ENCODE results near the gene LYPD6B.

The LYPD6B gene

GRCh38 chr2:149042881-149043280 is 4.4 kb downstream of the LYPD6B start:
- H3K27me3 Mint-ChIP-seq, result peaks cover 54% of the 10 kb centered on the region
- H3K27ac Mint-ChIP-seq, result no peak overlapping the region
- peaks cover 18% of the 10 kb centered on the region for H3K9me3 Mint-ChIP-seq
- no peak overlapping the region for H3K4me3 Mint-ChIP-seq
- H3K4me1 Mint-ChIP-seq (ENCODE audit: low read depth), result no peaks in the 10 kb centered on the region
- no peaks in the 10 kb centered on the region for H3K36me3 Mint-ChIP-seq (ENCODE audit: low read depth)

- Mint-ChIP-seq H3K36me3 (ENCODE audit: low read depth) (no peaks in the 10 kb centered on the region), H3K4me1 (ENCODE audit: low read depth) (no peaks in the 10 kb centered on the region), H3K27me3 (peaks cover 53% of the 10 kb centered on the region), H3K9me3 (peaks cover 26% of the 10 kb centered on the region), H3K27ac (no peak overlapping the region), H3K4me3 (no peak overlapping the region)
Observed at GRCh38 chr2:149044500-149044899, 6.0 kb downstream of the LYPD6B start.

DNA sequence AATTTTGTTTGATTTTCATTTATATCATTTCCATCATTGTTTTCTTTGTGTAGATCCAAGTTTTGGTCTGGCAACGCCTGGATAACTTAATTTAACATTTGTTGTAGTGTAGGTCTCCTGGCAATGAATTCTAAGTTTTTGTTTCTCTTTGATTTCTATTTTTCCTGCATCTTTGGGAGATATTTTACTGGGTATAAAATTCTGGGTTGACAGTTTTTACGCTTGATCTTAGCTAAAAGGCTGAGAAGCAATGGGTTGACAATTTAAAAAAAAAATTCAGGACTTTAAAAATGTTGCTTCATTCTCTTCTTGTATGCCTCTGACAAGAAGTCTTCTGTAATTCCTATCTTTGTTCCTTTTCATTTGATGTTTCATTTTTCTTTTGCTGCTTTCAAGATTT is 8.6 kb downstream of the LYPD6B start:
- Mint-ChIP-seq H3K27ac (no peak overlapping the region), H3K9me3 (peaks cover 26% of the 10 kb centered on the region), H3K36me3 (ENCODE audit: low read depth) (no peaks in the 10 kb centered on the region), H3K4me1 (ENCODE audit: low read depth) (no peaks in the 10 kb centered on the region), H3K27me3 (peaks cover 31% of the 10 kb centered on the region), H3K4me3 (no peak overlapping the region)

- Mint-ChIP-seq H3K9me3 (peaks cover 26% of the 10 kb centered on the region), H3K27me3 (peaks cover 26% of the 10 kb centered on the region), H3K4me3 (no peak overlapping the region), H3K36me3 (ENCODE audit: low read depth) (no peaks in the 10 kb centered on the region), H3K27ac (no peak overlapping the region), H3K4me1 (ENCODE audit: low read depth) (no peaks in the 10 kb centered on the region)
Observed at GRCh38 chr2:149049142-149049541, 10.6 kb downstream of the LYPD6B start.

- no peaks in the 10 kb centered on the region for H3K4me1 Mint-ChIP-seq (ENCODE audit: low read depth)
- no peak overlapping the region for H3K27ac Mint-ChIP-seq
- peaks cover 30% of the 10 kb centered on the region for H3K27me3 Mint-ChIP-seq
- peaks cover 26% of the 10 kb centered on the region for H3K9me3 Mint-ChIP-seq
- H3K4me3 Mint-ChIP-seq, result no peak overlapping the region
- H3K36me3 Mint-ChIP-seq (ENCODE audit: low read depth), result no peaks in the 10 kb centered on the region
Observed at GRCh38 chr2:149050188-149050587, 11.7 kb downstream of the LYPD6B start.

GRCh38 chr2:149055751-149056150 is 17.3 kb downstream of the LYPD6B start:
- H3K9me3 Mint-ChIP-seq, result no peaks in the 10 kb centered on the region
- H3K36me3 Mint-ChIP-seq (ENCODE audit: low read depth), result no peaks in the 10 kb centered on the region
- H3K4me1 Mint-ChIP-seq (ENCODE audit: low read depth), result no peaks in the 10 kb centered on the region
- H3K27ac Mint-ChIP-seq, result no peak overlapping the region
- H3K4me3 Mint-ChIP-seq, result no peak overlapping the region
- peaks cover 15% of the 10 kb centered on the region for H3K27me3 Mint-ChIP-seq

- no peak overlapping the region for H3K4me3 Mint-ChIP-seq
- peaks cover 15% of the 10 kb centered on the region for H3K27me3 Mint-ChIP-seq
- H3K36me3 Mint-ChIP-seq (ENCODE audit: low read depth), result no peaks in the 10 kb centered on the region
- no peaks in the 10 kb centered on the region for H3K9me3 Mint-ChIP-seq
- no peaks in the 10 kb centered on the region for H3K4me1 Mint-ChIP-seq (ENCODE audit: low read depth)
- no peak overlapping the region for H3K27ac Mint-ChIP-seq
Observed at GRCh38 chr2:149056541-149057255, 18.2 kb downstream of the LYPD6B start.

- Mint-ChIP-seq H3K27me3 (peaks cover 15% of the 10 kb centered on the region), H3K27ac (no peak overlapping the region), H3K4me1 (ENCODE audit: low read depth) (no peaks in the 10 kb centered on the region), H3K36me3 (ENCODE audit: low read depth) (no peaks in the 10 kb centered on the region), H3K9me3 (no peaks in the 10 kb centered on the region), H3K4me3 (no peak overlapping the region)
Observed at GRCh38 chr2:149057401-149057800, 18.9 kb downstream of the LYPD6B start.

DNA sequence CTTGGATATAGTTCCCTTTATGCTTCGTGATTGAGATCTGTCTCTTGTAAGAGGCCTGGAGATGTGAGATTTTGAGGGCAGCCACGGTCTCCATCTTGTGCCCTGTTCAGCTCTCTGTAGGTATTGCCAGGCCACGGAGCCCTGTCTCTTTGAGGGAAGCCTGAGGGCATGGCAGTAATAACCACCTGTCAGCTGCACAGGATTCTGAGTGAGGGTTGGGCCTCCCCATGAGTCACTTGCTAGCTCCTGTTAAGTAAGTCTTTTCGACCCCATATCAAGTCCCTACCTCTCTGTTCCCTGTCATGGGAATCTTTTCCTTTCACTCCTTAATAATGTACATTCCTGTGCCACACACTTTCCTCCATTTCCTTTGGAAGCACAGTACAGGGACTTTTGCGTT is 20.4 kb downstream of the LYPD6B start:
- Mint-ChIP-seq H3K27ac (no peak overlapping the region), H3K9me3 (no peaks in the 10 kb centered on the region), H3K36me3 (ENCODE audit: low read depth) (no peaks in the 10 kb centered on the region), H3K4me1 (ENCODE audit: low read depth) (no peaks in the 10 kb centered on the region), H3K4me3 (no peak overlapping the region), H3K27me3 (peaks cover 15% of the 10 kb centered on the region)

GRCh38 chr2:149059822-149060221 is 21.3 kb downstream of the LYPD6B start:
- Mint-ChIP-seq H3K36me3 (ENCODE audit: low read depth) (no peaks in the 10 kb centered on the region), H3K4me1 (ENCODE audit: low read depth) (no peaks in the 10 kb centered on the region), H3K27ac (no peak overlapping the region)

GRCh38 chr2:149061133-149061745 is 22.7 kb downstream of the LYPD6B start:
- Mint-ChIP-seq H3K27me3 (peaks cover 7% of the 10 kb centered on the region), H3K36me3 (ENCODE audit: low read depth) (no peaks in the 10 kb centered on the region), H3K4me3 (no peak overlapping the region)

More at GRCh38 chr2:149059822-149060221, 21.3 kb downstream of the LYPD6B start:
- peaks cover 9% of the 10 kb centered on the region for H3K27me3 Mint-ChIP-seq
- no peaks in the 10 kb centered on the region for H3K9me3 Mint-ChIP-seq
- H3K4me3 Mint-ChIP-seq, result no peak overlapping the region

DNA sequence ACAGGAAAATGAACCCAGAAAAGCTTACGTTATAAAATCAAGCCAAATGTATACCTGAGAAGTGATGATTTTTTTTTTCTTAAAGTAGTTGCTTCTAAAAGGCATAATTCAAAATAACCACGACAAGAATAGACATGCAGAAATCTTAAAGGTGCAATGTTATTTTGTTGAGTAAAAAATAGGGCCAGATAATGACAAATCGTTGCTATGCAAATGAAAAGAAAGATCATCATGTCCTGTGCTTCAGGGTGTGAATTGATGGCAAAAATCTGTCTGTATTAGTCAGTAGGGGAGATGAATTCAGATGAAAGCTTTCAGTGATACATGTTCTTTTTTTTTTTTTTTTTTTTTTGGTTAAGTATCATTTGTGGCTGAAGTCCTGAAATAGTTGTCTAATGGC is 24.0 kb downstream of the LYPD6B start:
- Mint-ChIP-seq H3K4me3 (no peak overlapping the region), H3K9me3 (peaks cover 5% of the 10 kb centered on the region), H3K27me3 (peaks cover 5% of the 10 kb centered on the region), H3K4me1 (ENCODE audit: low read depth) (no peaks in the 10 kb centered on the region), H3K27ac (no peak overlapping the region), H3K36me3 (ENCODE audit: low read depth) (no peaks in the 10 kb centered on the region)

More at GRCh38 chr2:149061133-149061745, 22.7 kb downstream of the LYPD6B start:
- Mint-ChIP-seq H3K9me3 (no peaks in the 10 kb centered on the region), H3K27ac (no peak overlapping the region), H3K4me1 (ENCODE audit: low read depth) (no peaks in the 10 kb centered on the region)

DNA sequence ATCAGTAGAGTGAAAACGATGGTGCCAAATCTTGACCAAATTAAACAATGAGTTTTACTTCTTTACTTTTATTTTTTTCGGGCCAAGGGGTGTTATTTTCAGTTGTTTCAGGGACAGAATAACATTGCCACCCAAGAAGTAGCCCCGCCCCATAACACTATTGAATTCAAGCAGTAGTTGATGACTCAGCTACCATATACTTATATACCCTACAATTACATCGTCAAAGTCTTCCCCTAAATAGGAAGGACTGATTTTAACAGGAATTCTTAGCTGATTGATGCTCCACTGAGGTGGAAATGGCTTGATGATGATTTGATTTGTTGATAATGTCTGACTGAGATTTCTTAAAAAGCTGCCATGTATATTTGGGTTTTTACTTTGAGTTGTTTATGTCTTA is 24.7 kb downstream of the LYPD6B start:
- no peaks in the 10 kb centered on the region for H3K4me1 Mint-ChIP-seq (ENCODE audit: low read depth)
- no peak overlapping the region for H3K4me3 Mint-ChIP-seq
- H3K9me3 Mint-ChIP-seq, result peaks cover 5% of the 10 kb centered on the region
- H3K36me3 Mint-ChIP-seq (ENCODE audit: low read depth), result no peaks in the 10 kb centered on the region
- no peak overlapping the region for H3K27ac Mint-ChIP-seq
- peaks cover 5% of the 10 kb centered on the region for H3K27me3 Mint-ChIP-seq

DNA sequence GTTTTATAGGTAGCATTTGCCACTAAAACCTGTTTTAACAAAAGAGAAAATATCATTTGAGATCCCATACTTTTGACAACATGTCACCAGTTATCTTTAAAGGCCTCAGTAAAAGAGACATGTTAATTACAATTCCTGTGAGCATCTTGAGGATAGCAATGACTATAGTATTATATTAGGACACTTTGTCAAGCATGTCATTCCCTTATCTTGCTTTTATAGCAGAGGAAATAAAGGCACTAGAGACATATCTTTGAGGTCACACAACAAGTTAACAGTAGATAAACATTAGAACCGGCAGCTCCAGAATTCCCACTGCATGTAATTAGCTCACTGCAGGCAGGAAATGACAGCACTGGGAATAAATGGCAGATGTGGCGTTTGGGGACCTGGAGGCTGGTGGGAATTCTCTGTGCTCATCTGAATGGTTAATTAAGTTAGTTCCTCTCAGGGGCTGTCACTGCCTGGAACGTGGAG is 25.9 kb downstream of the LYPD6B start:
- H3K27ac Mint-ChIP-seq, result no peak overlapping the region
- H3K36me3 Mint-ChIP-seq (ENCODE audit: low read depth), result no peaks in the 10 kb centered on the region
- peaks cover 5% of the 10 kb centered on the region for H3K9me3 Mint-ChIP-seq
- H3K4me1 Mint-ChIP-seq (ENCODE audit: low read depth), result peaks cover 9% of the 10 kb centered on the region
- H3K27me3 Mint-ChIP-seq, result peaks cover 5% of the 10 kb centered on the region
- no peak overlapping the region for H3K4me3 Mint-ChIP-seq

DNA sequence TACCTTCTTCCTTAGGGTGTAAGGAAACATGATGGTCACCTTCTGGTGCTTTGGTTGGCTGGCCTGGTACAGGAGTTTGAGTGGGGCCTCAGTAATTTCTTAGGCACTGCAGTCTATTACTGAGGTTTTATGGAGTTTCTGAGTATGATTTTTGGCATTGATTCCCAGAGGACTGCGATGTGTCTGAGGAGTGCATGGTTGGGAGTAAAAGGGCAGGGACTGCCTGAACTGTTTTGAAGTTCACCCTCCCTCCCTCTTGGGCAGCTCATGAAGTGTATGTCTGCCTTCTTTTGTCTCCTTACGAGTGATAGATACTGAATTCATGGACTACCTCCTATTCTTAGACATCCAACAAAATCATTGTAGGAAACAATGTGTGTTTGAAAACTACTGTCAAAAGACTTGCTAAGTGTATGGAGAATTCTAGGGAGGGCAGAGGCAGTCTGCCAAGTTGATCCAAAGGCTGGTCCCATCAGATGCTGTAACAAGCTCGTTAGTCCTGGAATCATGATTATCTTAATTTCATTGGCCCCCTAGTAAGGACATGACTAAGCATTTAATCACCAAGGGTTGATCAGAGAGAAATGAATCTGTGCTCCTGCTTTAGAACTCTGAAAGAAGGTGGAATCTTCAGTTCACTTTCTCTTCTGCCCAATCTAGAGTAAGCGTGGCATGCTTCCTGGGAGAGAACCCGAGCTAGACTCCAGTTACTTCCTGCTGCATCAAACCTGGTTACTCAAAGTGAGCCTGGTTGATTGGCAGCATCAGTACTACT is 26.5 kb downstream of the LYPD6B start:
- Mint-ChIP-seq H3K36me3 (ENCODE audit: low read depth) (no peaks in the 10 kb centered on the region), H3K27ac (no peak overlapping the region), H3K27me3 (peaks cover 7% of the 10 kb centered on the region), H3K4me1 (ENCODE audit: low read depth) (peaks cover 15% of the 10 kb centered on the region), H3K9me3 (peaks cover 5% of the 10 kb centered on the region), H3K4me3 (no peak overlapping the region)
